LNCaP clone FGC (cell line): ENCODE data around the gene TMEM243.

ENCODE experiments used
- DNase-seq: peaks from one replicate; pipeline ENCODE4 v3.0.0-alpha.2; 2011; ENCODE audit warnings: low read depth
- H3K4me3 ChIP-seq: 2 replicates; pipeline ENCODE4 v1.5.1; 2011; ENCODE audit warnings: mild to moderate bottlenecking, low read depth, low read length, control low read depth
- CTCF ChIP-seq: IDR thresholded peaks from 2 replicates; pipeline ENCODE4 v1.5.1; 2012; ENCODE audit warnings: mild to moderate bottlenecking; ENCODE audit not compliant: control insufficient read depth, insufficient read depth; ENCODE audit errors: extremely low read depth

Gene TMEM243

GRCh38 chr7:87164433-87164832 lies 55.1 kb downstream of the TMEM243 start:
- no peak overlapping the region for H3K4me3 ChIP-seq
- no peak for DNase-seq
- no peak for TF ChIP-seq CTCF

- no peak for TF ChIP-seq CTCF
- no peak overlapping the region for H3K4me3 ChIP-seq
- DNase-seq: peak; percentile 35
Measured at GRCh38 chr7:87159538-87159937, 60.0 kb downstream of the TMEM243 start.

GRCh38 chr7:87156709-87157108 lies 62.8 kb downstream of the TMEM243 start:
- TF ChIP-seq CTCF: no peak
- no peak overlapping the region for H3K4me3 ChIP-seq
- DNase-seq: no peak

- no peak overlapping the region for H3K4me3 ChIP-seq
- DNase-seq: no peak
- no peak for TF ChIP-seq CTCF
Measured at GRCh38 chr7:87155788-87156187, 63.7 kb downstream of the TMEM243 start.

GRCh38 chr7:87154569-87154968 lies 65.0 kb downstream of the TMEM243 start:
- peak overlapping the region; percentile 78 for H3K4me3 ChIP-seq
- no peak for TF ChIP-seq CTCF
- DNase-seq: no peak

GRCh38 chr7:87154166-87154565 lies 65.4 kb downstream of the TMEM243 start:
- H3K4me3 ChIP-seq: peak overlapping the region; percentile 78
- TF ChIP-seq CTCF: no peak
- no peak for DNase-seq

GRCh38 chr7:87152897-87153641 lies 66.5 kb downstream of the TMEM243 start:
- DNase-seq: no peak
- no peak for TF ChIP-seq CTCF
- peak overlapping the region; percentile 78 for H3K4me3 ChIP-seq
